Right lung (tissue), 5 donors: ENCODE data around the gene NCAPG2. TPM values are rescaled to one million over a fixed set of nuclear protein-coding genes. Genes with fewer than 3 reads are reported as not detected.
"Not testable (repeated sequence)": the region's sequence is repeated elsewhere in the genome, so short reads cannot be mapped to it uniquely, and the experiment has no call there.

Experiments used
- DNase-seq, 2 donors: peaks; one replicate each; pipeline ENCODE4 v3.0.0-alpha.2; 2013
- polyA plus RNA-seq, 5 donors: library from polyadenylated mRNA; unstranded; fragments of 120-200 nt; gene quantifications; one replicate each; pipeline versions ENCODE4 v1.2.1 to v1.2.3, GENCODE V29; 2013; ENCODE audit warnings: inconsistent platforms in 1 of 5, low replicate concordance in 1 of 5; ENCODE audit not compliant: insufficient read length in 5 of 5, insufficient read depth in 1 of 5

Gene NCAPG2
- polyA plus RNA-seq, 5 donors = 21.1 to 42.7 (median 30.1) TPM

GRCh38 chr7:158676171-158676840 lies 28.3 kb downstream of the NCAPG2 start:
- no peak for DNase-seq

DNA sequence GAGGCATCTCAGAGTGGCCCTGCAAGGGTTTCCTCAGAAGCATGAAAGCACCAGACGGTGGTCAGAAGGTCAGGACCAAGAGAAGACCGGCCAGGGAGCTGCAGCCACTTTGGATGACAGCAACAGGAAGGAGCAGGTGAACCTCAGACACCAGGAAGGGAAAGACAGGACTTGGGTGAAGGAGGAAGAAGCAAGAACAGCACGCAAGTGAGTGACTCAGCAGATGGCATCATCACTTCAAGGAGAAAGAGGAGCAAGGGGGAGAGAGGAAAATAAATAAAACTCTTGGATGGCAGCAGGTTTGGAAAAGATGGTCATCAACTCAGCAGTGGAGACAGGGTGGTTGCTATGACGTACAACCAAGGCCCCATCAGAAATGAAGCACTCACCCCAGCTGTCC lies 31.6 kb downstream of the NCAPG2 start:
- no peak for DNase-seq

GRCh38 chr7:158668086-158668485 lies 36.5 kb downstream of the NCAPG2 start:
- not testable (repeated sequence) for DNase-seq

- DNase-seq = not testable (repeated sequence)
Measured at GRCh38 chr7:158666966-158667678, 37.5 kb downstream of the NCAPG2 start.

DNA sequence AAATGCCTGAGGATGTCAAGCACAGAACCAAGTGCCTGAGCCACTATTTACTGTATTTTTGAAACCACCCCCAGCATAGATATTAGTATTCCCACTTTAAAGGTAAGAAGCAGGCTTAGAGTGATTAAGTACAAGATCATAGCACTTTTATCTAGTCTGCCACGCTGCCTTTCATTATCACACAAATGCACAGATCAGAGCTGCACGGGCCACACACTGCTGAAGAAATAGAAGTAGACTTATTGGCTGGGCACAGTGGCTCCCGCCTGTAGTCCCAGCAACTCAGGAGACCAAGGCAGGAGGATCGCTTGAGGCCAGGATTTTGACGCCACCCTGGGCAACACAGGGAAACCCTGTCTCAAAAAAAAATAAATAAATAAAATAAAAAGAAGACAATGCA lies 38.2 kb downstream of the NCAPG2 start:
- no peak for DNase-seq

- no peak for DNase-seq
Measured at GRCh38 chr7:158664406-158664805, 40.2 kb downstream of the NCAPG2 start.

- DNase-seq = no peak
Measured at GRCh38 chr7:158663428-158663741, 41.2 kb downstream of the NCAPG2 start.

- DNase-seq = no peak
Measured at GRCh38 chr7:158662610-158663427, 41.8 kb downstream of the NCAPG2 start.

GRCh38 chr7:158658475-158658874 lies 46.1 kb downstream of the NCAPG2 start:
- DNase-seq = no peak

DNA sequence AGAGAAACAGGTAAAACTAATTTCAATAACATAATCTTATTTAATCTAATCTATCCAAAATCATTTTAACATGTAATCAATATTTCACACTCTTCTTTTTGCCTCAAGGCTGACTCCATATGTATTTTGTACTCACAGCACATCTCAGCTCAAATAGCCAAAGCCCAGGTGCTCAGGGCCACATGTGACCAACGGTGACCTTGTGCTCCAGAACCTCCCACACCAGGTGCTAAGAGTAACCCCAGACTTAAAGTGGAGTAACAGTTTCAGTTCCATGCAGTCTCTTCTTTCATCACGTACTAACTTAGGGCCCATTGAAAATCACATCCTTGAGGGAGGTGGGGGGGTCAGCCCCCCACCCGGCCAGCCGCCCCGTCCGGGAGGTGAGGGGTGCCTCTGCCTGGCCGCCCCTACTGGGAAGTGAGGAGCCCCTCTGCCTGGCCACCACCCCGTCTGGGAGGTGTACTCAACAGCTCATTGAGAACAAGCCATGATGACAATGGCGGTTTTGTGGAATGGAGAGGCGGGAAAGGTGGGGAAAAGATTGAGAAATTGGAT lies 47.3 kb downstream of the NCAPG2 start:
- DNase-seq = no peak

GRCh38 chr7:158655931-158656441 lies 48.6 kb downstream of the NCAPG2 start:
- no peak for DNase-seq

DNA sequence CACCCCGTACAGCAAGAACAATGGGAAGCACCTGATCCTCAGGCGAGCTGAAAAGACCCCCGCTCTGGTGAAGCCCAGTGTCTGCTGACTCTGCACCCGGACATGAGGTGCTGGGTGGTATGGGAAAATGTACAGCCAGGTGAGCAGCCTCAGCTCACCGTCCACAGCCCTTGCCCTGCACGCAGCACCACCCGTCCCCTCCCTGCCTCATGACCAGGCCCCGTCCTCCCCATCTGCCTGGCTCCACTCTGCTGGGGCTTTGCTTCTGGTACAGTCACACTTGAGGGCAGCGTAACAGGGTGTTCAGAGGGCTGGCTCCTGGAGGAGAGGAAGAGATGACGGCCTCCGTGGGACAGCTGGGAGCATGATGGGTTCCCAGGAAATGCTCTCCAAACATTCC lies 49.1 kb downstream of the NCAPG2 start:
- DNase-seq = no peak

- DNase-seq = no peak
Measured at GRCh38 chr7:158651968-158652565, 52.5 kb downstream of the NCAPG2 start.

GRCh38 chr7:158650821-158651225 lies 53.8 kb downstream of the NCAPG2 start:
- DNase-seq = no peak

DNA sequence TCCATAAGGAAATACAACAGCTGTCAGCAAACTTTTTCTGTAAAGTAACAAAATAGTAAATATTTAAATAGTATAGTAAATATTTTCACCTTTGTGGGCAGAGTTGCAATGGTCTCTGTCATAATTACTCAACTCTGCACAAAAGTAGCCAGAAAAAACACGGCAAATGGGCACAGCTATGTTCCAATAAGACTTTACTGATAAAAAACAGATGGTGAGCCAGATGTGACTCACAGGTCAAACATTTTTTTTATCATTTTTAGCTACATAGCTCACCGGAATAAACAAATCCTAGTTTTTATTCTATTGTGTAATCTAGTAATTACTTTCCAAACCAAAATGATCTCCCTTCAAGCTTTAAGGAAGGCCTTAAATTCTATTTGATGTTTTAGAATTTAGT lies 55.3 kb downstream of the NCAPG2 start:
- no peak for DNase-seq

DNA sequence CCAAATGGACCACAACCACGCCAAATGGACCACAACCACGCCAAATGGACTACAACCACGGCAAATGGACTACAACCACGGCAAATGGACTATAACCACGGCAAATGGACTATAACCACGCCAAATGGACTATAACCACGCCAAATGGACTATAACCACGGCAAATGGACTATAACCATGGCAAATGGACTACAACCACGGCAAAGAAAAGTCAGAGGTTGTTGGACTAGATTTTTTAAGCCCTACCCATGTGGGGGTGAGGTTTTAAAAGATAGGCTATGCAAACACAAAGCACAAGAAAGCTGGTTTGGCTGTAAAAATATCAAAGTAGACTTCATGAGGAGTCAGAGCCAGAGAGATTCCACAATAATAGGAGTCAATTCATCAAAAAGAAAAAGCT lies 55.8 kb downstream of the NCAPG2 start:
- no peak for DNase-seq

GRCh38 chr7:158648168-158648567 lies 56.4 kb downstream of the NCAPG2 start:
- no peak for DNase-seq

DNA sequence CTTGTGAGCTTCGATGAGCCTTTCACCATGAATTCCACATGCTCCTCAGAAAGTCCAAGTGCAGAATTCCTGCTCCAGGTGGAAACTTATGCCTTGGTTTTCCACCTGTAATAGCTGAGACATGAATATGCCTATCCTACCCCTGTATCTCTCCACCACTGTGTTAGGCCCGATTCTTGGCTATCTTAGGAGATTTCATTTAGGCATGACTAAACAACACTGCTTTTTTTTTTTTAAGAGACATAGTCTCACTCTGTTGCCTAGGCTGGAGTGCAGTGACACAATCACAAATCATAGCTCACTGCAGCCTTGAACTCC lies 57.2 kb downstream of the NCAPG2 start:
- DNase-seq = no peak

DNA sequence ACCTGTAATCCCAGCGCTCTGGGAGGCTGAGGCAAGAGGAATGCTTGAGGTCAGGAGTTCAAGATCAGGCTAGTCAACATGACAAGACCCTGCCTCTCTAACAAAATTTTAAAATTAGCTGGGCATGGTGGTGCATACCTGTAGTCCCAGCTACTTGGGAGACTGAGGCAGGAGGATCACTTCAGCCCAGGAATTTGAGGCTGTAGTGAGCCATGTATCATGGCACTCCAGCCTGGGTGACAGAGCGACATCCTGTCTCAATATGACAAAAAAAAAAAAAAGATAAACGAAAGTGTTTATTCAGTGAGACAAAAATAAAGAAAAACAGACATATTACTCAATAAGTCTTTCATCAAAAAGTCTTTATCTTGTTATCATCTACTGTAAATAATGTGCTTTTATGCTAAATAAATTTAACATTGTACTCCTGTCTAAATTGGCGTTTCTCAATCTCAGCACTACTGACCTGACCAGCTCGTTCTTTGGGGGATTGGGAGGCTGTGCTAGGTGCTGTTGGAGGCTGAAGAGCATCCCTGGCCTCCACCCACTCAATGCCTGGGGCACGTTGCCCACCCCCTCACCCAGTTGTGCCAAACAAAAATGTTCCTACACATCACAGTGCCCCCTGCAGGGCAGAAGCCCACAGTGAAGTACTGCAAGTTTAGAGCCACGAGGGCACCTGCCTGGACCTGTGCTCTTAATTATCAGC lies 57.7 kb downstream of the NCAPG2 start:
- no peak for DNase-seq

GRCh38 chr7:158645842-158646241 lies 58.8 kb downstream of the NCAPG2 start:
- DNase-seq = no peak

DNA sequence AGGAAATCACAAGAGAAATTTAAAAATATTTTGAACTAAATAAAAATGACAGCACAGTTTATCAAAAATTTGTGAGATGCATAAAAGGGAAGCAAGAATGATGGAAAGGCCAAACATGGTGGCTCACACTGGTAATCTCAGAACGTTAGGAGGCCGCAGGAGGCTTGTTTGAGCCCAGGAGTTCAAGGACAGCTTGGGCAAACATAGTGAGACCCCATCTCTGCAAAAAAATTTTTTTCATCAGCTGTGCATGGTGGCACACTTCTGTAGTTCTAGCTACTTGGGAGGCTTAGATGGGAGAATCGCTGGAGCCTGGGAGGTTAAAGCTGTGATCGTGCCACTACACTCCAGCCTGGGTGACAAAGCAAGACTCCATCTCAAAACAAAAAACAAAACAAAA lies 62.5 kb downstream of the NCAPG2 start:
- no peak for DNase-seq
